Body of pancreas (tissue), 4 donors: ENCODE data around the gene CHST9. TPM values are rescaled to one million over a fixed set of nuclear protein-coding genes. Genes with fewer than 3 reads are reported as not detected.
A peak's percentile ranks its signal among the peaks of the same experiment; 100 is the strongest.

ENCODE experiments used
- ATAC-seq: fragments of 150-250 bp; one replicate; pipeline ENCODE4 v1.9.1; 2016
- DNase-seq, 4 donors: peaks; one replicate each; pipeline ENCODE4 v3.0.0-alpha.2; 2019
- H3K27ac ChIP-seq, 4 donors: fragments of 200-600 bp; sonication (generic); 1 replicate in 3 of 4; 2 replicates in 1 of 4; pipeline versions ENCODE4 v1.5.1 to v1.6.1; 2016 to 2019; ENCODE audit warnings: mild to moderate bottlenecking in 1 of 4, mixed read lengths in 1 of 4, moderate library complexity in 1 of 4
- H3K27me3 ChIP-seq, 2 donors: fragments of 200-600 bp; sonication (generic); one replicate each; pipeline ENCODE4 v1.6.0; 2016; ENCODE audit warnings: mild to moderate bottlenecking in 1 of 2
- H3K36me3 ChIP-seq, 2 donors: fragments of 200-600 bp; sonication (generic); replicated peaks in 1 of 2; 2 replicates each; pipeline ENCODE4 v1.5.1; 2016; ENCODE audit warnings: low read depth in 2 of 2; ENCODE audit not compliant: insufficient read depth in 1 of 2
- H3K4me1 ChIP-seq: fragments of 200-600 bp; sonication (generic); one replicate; pipeline ENCODE4 v1.6.0; 2016
- H3K4me3 ChIP-seq, 2 donors: fragments of 200-600 bp; sonication (generic); 1 replicate in 1 of 2; 2 replicates in 1 of 2; pipeline ENCODE4 v1.5.1; 2016 to 2019
- H3K9me3 ChIP-seq, 3 donors: fragments of 200-600 bp; sonication (generic); 1 replicate in 2 of 3; 2 replicates in 1 of 3; pipeline ENCODE4 v1.5.1; 2016
- POLR2A ChIP-seq, 3 donors: fragments of 450-650 bp; IDR thresholded peaks; one replicate each; pipeline ENCODE4 v1.6.1; 2016; ENCODE audit warnings: antibody characterized with exemption in 3 of 3, mild to moderate bottlenecking in 2 of 3
- WGBS, 2 donors: methylation state at CpG; one replicate each; pipeline ENCODE4 v1.1.5; 2017; 5-methylcytosine and 5-hydroxymethylcytosine counted together
- intact Hi-C: fragments of 100-400 bp; cut with DNase I; formaldehyde crosslinking; loops from one replicate; pipeline ENCODE4 v1.15.1; 2023
- total RNA-seq, 2 donors: library from RNA; depleted of rRNA; stranded (reverse); fragments of >200 nt; gene quantifications; one replicate each; pipeline ENCODE4 v1.1.0, GENCODE V29; 2016
- TF ChIP-seq, protein P1 (sequence below), 7 experiments: fragments of 450-650 bp in 4 of 7; fragments of 200-600 bp in 3 of 7; sonication (generic) in 3 of 7; IDR thresholded peaks; one replicate each; pipeline ENCODE4 v1.5.1; 2016 to 2019; ENCODE audit warnings: antibody characterized with exemption in 7 of 7

CHST9 gene
- total RNA-seq, 2 donors from 2014 or later: 4.3 to 6.7 TPM

DNA sequence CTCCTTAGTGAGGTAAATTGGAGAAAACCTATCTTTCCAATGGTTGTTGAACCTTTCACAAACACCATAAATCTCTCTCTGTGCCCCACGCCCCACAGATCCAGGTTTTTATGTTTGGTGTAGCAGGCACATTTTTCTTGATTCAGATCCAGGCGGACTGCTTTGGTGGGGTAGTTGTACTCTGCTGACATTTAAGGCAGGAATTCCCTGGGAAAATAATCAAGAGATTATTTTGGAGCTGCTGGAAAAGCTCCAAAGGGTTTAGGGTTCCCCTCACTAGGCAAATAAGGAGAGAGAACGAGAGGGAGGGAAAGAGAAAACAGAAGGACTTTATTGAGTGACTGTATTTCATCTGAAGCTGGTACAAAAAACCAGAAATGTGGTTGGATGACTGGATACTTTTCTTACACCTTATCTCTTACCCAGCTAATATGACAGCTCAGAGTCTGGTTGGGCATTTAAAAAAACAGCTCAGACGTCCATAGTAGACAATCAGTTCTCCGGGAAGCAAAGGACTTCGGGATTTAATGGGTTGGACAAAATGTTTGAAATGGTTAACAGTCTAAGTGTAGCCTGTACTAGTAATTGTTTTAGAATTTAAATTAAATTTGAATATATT lies 316.0 kb downstream of the CHST9 start:
- Histone ChIP-seq H3K27me3 (no peaks in the 10 kb centered on the region), H3K36me3 (no peaks in the 10 kb centered on the region), H3K4me3 (no peak overlapping the region), H3K27ac (peak overlapping the region in 1 of 4 donors; percentile 54), H3K4me1 (no peaks in the 10 kb centered on the region), H3K9me3 (no peaks in the 10 kb centered on the region)
- DNase-seq (no peak), ATAC-seq (no peak)
- no peak for TF ChIP-seq POLR2A (IDR thresholded peaks at IDR 0.05)
- TF ChIP-seq, protein P1, sequence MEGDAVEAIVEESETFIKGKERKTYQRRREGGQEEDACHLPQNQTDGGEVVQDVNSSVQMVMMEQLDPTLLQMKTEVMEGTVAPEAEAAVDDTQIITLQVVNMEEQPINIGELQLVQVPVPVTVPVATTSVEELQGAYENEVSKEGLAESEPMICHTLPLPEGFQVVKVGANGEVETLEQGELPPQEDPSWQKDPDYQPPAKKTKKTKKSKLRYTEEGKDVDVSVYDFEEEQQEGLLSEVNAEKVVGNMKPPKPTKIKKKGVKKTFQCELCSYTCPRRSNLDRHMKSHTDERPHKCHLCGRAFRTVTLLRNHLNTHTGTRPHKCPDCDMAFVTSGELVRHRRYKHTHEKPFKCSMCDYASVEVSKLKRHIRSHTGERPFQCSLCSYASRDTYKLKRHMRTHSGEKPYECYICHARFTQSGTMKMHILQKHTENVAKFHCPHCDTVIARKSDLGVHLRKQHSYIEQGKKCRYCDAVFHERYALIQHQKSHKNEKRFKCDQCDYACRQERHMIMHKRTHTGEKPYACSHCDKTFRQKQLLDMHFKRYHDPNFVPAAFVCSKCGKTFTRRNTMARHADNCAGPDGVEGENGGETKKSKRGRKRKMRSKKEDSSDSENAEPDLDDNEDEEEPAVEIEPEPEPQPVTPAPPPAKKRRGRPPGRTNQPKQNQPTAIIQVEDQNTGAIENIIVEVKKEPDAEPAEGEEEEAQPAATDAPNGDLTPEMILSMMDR (IDR thresholded peaks at IDR 0.05): no peak
- WGBS, 2 donors: 31 to 48% methylated on average over 6 of the region's 6 CpGs
- intact Hi-C loops: no loop called here

DNA sequence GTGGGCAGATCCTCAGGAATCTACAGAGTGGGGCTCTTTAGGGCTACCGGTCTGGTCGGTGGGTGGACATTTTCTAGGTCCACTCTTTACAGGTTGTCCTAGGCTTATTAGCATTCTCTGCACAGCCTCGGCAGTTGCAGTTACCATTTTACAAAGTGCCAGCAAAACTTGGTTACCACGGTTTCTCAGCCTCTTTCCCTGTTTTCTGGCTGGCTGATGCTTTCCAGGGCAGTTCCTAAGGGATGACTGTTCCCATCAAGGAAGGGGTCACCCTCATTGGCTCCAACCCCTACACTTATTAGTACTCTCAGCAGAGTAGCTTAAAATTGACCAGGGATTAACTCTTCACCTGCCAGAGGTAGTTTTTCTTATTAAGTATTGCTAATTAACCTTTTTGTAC lies 317.6 kb downstream of the CHST9 start:
- no peaks in the 10 kb centered on the region for H3K9me3 ChIP-seq
- DNase-seq (no peak), ATAC-seq (no peak)
- intact Hi-C loops: no loop called here
- 44 to 66% methylated on average over 4 of the region's 4 CpGs for WGBS, 2 donors
- H3K36me3 ChIP-seq: no peaks in the 10 kb centered on the region
- H3K27ac ChIP-seq: no peak overlapping the region
- peaks cover 10% of the 10 kb centered on the region for H3K4me1 ChIP-seq
- TF ChIP-seq, protein P1 (IDR thresholded peaks at IDR 0.05): no peak
- TF ChIP-seq POLR2A (IDR thresholded peaks at IDR 0.05): no peak
- H3K4me3 ChIP-seq: no peak overlapping the region
- no peaks in the 10 kb centered on the region for H3K27me3 ChIP-seq

DNA sequence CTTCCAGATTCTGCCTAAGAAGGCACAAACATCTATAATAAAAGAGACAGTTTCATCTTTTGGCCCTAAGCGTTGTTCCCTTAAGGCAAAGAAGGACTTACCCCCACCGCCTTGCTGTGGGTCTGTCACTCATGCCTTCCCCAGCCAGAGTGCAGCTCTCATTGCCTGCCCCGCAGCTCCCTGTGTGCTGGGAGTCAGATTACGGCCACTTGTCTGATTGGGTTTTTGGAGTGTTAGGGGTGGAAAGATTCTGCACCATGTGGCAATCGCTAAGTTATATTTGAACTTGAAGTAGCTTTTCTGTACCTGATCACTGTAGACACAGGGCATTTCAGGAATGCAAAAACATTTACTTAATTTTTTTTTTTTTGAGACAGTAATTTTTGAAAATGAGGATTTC lies 319.6 kb downstream of the CHST9 start, which contains the start of gene AQP4:
TSS of gene AQP4 (minus strand) at position 151 of the 400 bp plus-strand sequence. CDS start at position 133, 18 bp downstream.
- H3K27ac ChIP-seq: no peak within 1 kb of the TSS
- TF ChIP-seq, protein P1 (IDR thresholded peaks at IDR 0.05): no peak
- TF ChIP-seq POLR2A (IDR thresholded peaks at IDR 0.05): no peak
- 39 to 42% methylated on average over 5 of the region's 5 CpGs for WGBS, 2 donors
- no peaks in the 10 kb centered on the region for H3K36me3 ChIP-seq
- DNase-seq (no peak), ATAC-seq (no peak)
- intact Hi-C loops: no loop called here
- peaks cover 10% of the 10 kb centered on the region for H3K4me1 ChIP-seq
- no peaks in the 10 kb centered on the region for H3K27me3 ChIP-seq
- H3K9me3 ChIP-seq: no peaks in the 10 kb centered on the region
- no peak within 1 kb of the TSS for H3K4me3 ChIP-seq

DNA sequence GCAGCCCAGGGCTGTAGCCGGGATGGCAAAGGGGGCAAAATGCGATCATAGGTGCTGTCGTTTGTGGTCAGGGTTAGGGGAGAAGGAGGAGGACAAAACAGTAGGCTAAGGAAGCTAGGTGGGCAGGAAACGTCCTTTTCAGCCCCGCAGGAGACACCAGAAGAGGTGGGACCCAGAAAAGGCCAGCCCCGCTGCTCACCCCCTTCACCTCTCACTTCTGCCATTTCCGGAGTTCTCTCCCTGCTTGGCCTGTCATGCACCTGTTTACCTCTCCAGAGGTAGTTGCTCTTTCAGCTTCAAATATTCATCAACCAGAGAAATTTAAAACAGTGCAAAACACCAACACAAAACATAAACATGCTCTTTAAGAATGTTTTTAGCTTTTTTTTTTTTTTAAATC lies 320.4 kb downstream of the CHST9 start:
- Histone ChIP-seq H3K27ac (no peak overlapping the region), H3K9me3 (no peaks in the 10 kb centered on the region), H3K4me1 (peaks cover 10% of the 10 kb centered on the region), H3K27me3 (no peaks in the 10 kb centered on the region), H3K36me3 (no peaks in the 10 kb centered on the region), H3K4me3 (no peak overlapping the region)
- no peak for ATAC-seq
- no peak for DNase-seq
- WGBS, 2 donors: 64 to 67% methylated on average over 7 of the region's 7 CpGs
- intact Hi-C loops: no loop called here
- TF ChIP-seq, protein P1 (IDR thresholded peaks at IDR 0.05): no peak
- TF ChIP-seq POLR2A (IDR thresholded peaks at IDR 0.05): no peak

DNA sequence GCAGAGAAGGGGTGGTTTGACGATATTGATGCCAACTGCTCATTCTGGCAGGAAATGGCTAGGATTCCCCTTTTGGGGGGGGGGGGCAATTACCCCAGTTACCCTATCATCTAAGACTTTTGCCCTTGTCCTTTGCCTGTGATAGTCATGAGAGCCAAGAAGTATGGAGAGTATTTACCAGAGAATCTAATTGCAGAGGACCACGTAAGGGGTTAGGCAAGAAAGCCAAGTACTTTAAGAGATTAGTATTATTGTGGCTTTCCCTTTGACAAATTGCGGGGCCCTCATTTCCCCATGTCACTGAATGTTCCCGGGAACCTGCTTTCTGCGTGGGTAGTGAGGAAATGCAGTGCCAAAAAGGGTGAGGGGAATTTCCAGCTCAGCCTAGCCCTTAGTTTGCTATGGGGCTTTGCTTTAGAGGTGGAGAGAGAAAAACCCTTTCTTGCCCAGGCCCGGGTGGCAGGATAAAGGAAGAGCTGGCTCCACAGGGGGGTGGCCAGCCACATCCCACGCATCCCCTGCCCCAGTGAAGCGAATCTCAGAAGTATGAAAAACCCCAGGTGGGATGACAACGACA lies 321.1 kb downstream of the CHST9 start:
- H3K27me3 ChIP-seq: no peaks in the 10 kb centered on the region
- ATAC-seq (no peak), DNase-seq (no peak)
- TF ChIP-seq POLR2A (IDR thresholded peaks at IDR 0.05): no peak
- peak overlapping the region in 1 of 4 donors; percentile 58 for H3K27ac ChIP-seq
- H3K9me3 ChIP-seq: no peaks in the 10 kb centered on the region
- intact Hi-C loops: no loop called here
- peaks cover 10% of the 10 kb centered on the region for H3K4me1 ChIP-seq
- 43 to 49% methylated on average over 9 of the region's 9 CpGs for WGBS, 2 donors
- H3K4me3 ChIP-seq: no peak overlapping the region
- H3K36me3 ChIP-seq: no peaks in the 10 kb centered on the region
